GM18907 (cell line): ENCODE measurements around the gene AHCY.
A peak's percentile ranks its signal among the peaks of the same experiment; 100 is the strongest.

Experiments used
- ATAC-seq: cut with Tn5 transposase; IDR thresholded peaks from one replicate; pipeline ENCODE4 v1.9.1; 2021; ENCODE audit warnings: mild to moderate bottlenecking, moderate library complexity; ENCODE audit not compliant: unreplicated experiment

The AHCY gene

GRCh38 chr20:34324541-34324940 is 21.4 kb upstream of the AHCY start:
- ATAC-seq = no peak

- no peak for ATAC-seq
These were observed 19.3 kb upstream of the AHCY start for GRCh38 chr20:34322267-34323105.

GRCh38 chr20:34320861-34321260 is 17.7 kb upstream of the AHCY start:
- no peak for ATAC-seq

- no peak for ATAC-seq
These were observed 15.7 kb upstream of the AHCY start for GRCh38 chr20:34318609-34319443.

GRCh38 chr20:34316196-34316814 is 13.2 kb upstream of the AHCY start:
- ATAC-seq = no peak

GRCh38 chr20:34315236-34315635 is 12.1 kb upstream of the AHCY start:
- no peak for ATAC-seq

- peak; percentile 80 for ATAC-seq
These were observed 9.5 kb upstream of the AHCY start for GRCh38 chr20:34312544-34313217.

- no peak for ATAC-seq
These were observed 8.9 kb upstream of the AHCY start for GRCh38 chr20:34312024-34312460.

- no peak for ATAC-seq
These were observed 8.2 kb upstream of the AHCY start for GRCh38 chr20:34311118-34312023.

GRCh38 chr20:34310481-34311117 is 7.4 kb upstream of the AHCY start:
- ATAC-seq = no peak

GRCh38 chr20:34309691-34310090 is 6.5 kb upstream of the AHCY start:
- ATAC-seq = no peak

GRCh38 chr20:34305333-34306230 is 2.4 kb upstream of the AHCY start:
- no peak for ATAC-seq

GRCh38 chr20:34302312-34302722 is 838 bp downstream of the AHCY start:
- no peak for ATAC-seq

- ATAC-seq = no peak
These were observed 1.4 kb downstream of the AHCY start for GRCh38 chr20:34301587-34302311.

GRCh38 chr20:34300809-34301586 is 2.2 kb downstream of the AHCY start:
- no peak for ATAC-seq

GRCh38 chr20:34300256-34300806 is 2.8 kb downstream of the AHCY start:
- ATAC-seq = no peak
